Brain pericyte (primary cell): ENCODE measurements around the gene GOLGA3.

Experiments
- DNase-seq: peaks from one replicate; pipeline ENCODE4 v3.0.0-alpha.2; 2012; ENCODE audit warnings: low read depth, low spot score

Gene GOLGA3

DNA sequence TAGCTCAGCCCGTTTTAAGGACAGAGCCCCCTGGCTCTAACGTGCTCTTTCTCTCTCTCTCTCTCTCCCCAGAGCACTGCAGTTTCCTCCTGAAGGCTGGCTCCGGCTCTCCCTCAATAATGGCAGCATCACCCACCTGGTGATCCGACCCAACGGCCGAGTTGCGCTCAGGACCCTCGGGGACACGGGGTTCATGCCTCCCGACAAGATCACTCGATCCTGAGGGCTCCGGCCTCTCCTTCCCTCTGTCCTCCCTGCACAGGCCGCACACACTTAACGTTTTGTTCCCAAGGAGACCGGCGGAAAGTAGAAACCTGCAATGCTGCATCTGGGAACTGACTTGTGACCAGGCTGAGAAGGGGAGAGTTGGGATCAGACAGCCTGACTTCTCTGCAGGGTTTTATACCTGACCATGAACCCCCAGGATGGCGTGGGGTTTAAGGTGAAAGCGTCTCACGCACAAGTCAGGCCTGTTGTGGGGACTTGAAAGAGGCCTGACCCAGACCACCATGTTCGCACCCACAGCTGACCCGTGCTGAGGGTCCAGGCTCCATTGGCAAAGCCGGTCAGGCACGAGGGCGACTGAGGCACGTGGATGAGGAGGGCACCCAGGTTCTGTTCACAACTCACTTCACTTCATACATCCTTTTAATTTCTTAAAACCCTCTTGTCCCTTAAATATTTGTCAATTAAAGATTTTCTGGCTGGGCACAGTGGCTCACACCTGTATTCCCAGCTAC is 107.9 kb downstream of the GOLGA3 start:
- no peak for DNase-seq

- no peak for DNase-seq
Observed at GRCh38 chr12:132719954-132720324, 108.7 kb downstream of the GOLGA3 start.

GRCh38 chr12:132719141-132719953 is 109.3 kb downstream of the GOLGA3 start:
- DNase-seq, result no peak
